ENCODE data around the gene NTM.

The NTM gene

DNA sequence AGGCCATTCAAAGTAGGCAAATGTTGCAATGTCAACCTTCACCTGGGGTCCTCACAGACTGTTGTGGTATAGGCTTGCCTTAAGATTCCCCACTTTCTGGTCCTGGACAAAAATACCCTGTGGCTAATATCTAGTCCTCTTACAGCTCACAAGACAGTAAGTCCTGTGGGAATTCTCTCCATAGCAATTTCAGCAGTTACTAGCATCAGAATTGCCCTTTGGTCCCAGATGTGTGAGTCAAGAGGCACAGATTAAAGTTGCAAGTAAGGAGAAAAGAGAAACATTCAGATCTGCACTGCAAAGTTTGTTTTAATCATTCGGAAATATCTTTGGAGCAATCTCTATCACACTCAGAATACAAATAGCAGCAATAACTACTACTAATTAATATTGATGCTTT, 420.2 kb downstream of the NTM start:
- H3K9ac ChIP-seq (ENCODE audit: low read length in 2 of 2) = no peak overlapping the region
- H3K27ac ChIP-seq (ENCODE audit: low read length) = no peak overlapping the region
- H3K36me3 ChIP-seq (ENCODE audit: control insufficient read depth in 2 of 2, insufficient read depth in 2 of 2, low read length in 2 of 2) = no peaks in the 10 kb centered on the region
- H3K9me3 ChIP-seq (ENCODE audit: control insufficient read depth in 2 of 2, low read length in 2 of 2) = no peaks in the 10 kb centered on the region
- H3K4me3 ChIP-seq (ENCODE audit: low read length in 2 of 2) = no peak overlapping the region
- no peaks in the 10 kb centered on the region for H3K27me3 ChIP-seq (ENCODE audit: control insufficient read depth in 1 of 2, insufficient read depth in 2 of 2, low read length in 2 of 2)
- H3K4me1 ChIP-seq (ENCODE audit: control insufficient read depth, insufficient read depth, low read length) = no peaks in the 10 kb centered on the region

- no peaks in the 10 kb centered on the region for H3K27me3 ChIP-seq (ENCODE audit: control insufficient read depth in 1 of 2, insufficient read depth in 2 of 2, low read length in 2 of 2)
- H3K27ac ChIP-seq (ENCODE audit: low read length) = no peak overlapping the region
- no peaks in the 10 kb centered on the region for H3K4me1 ChIP-seq (ENCODE audit: control insufficient read depth, insufficient read depth, low read length)
- no peak overlapping the region for H3K4me3 ChIP-seq (ENCODE audit: low read length in 2 of 2)
- no peak overlapping the region for H3K9ac ChIP-seq (ENCODE audit: low read length in 2 of 2)
- H3K36me3 ChIP-seq (ENCODE audit: control insufficient read depth in 2 of 2, insufficient read depth in 2 of 2, low read length in 2 of 2) = no peaks in the 10 kb centered on the region
- H3K9me3 ChIP-seq (ENCODE audit: control insufficient read depth in 2 of 2, low read length in 2 of 2) = no peaks in the 10 kb centered on the region
Observed at GRCh38 chr11:131792243-131792642, 421.8 kb downstream of the NTM start.

DNA sequence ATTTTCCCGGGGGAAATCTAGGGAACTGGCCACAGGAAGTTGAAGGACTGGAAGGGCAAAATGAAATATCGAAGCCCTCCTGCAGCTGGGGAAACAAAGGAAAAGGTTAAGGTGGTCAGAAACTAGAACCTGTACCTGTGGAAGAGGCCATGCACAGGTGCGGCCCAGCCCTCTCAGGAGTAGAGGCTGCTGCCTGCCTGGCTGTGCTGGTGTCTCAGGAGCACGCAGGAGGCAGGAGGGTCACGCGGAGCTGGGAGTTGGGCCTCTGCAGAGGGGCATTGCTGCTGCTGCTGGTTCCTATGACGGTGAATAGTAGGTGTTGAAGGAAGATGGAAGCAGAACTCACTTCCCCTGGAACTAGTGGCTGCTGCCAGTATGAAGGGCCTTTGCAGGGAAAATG, 425.7 kb downstream of the NTM start:
- Histone ChIP-seq H3K36me3 (ENCODE audit: control insufficient read depth in 2 of 2, insufficient read depth in 2 of 2, low read length in 2 of 2) (no peaks in the 10 kb centered on the region), H3K27ac (ENCODE audit: low read length) (no peak overlapping the region), H3K9me3 (ENCODE audit: control insufficient read depth in 2 of 2, low read length in 2 of 2) (no peaks in the 10 kb centered on the region), H3K4me1 (ENCODE audit: control insufficient read depth, insufficient read depth, low read length) (no peaks in the 10 kb centered on the region), H3K4me3 (ENCODE audit: low read length in 2 of 2) (no peak overlapping the region), H3K9ac (ENCODE audit: low read length in 2 of 2) (no peak overlapping the region), H3K27me3 (ENCODE audit: control insufficient read depth in 1 of 2, insufficient read depth in 2 of 2, low read length in 2 of 2) (no peaks in the 10 kb centered on the region)

GRCh38 chr11:131796541-131796940, 426.1 kb downstream of the NTM start:
- Histone ChIP-seq H3K4me3 (ENCODE audit: low read length in 2 of 2) (no peak overlapping the region), H3K9ac (ENCODE audit: low read length in 2 of 2) (no peak overlapping the region), H3K36me3 (ENCODE audit: control insufficient read depth in 2 of 2, insufficient read depth in 2 of 2, low read length in 2 of 2) (no peaks in the 10 kb centered on the region), H3K4me1 (ENCODE audit: control insufficient read depth, insufficient read depth, low read length) (no peaks in the 10 kb centered on the region), H3K9me3 (ENCODE audit: control insufficient read depth in 2 of 2, low read length in 2 of 2) (no peaks in the 10 kb centered on the region), H3K27me3 (ENCODE audit: control insufficient read depth in 1 of 2, insufficient read depth in 2 of 2, low read length in 2 of 2) (no peaks in the 10 kb centered on the region), H3K27ac (ENCODE audit: low read length) (no peak overlapping the region)

DNA sequence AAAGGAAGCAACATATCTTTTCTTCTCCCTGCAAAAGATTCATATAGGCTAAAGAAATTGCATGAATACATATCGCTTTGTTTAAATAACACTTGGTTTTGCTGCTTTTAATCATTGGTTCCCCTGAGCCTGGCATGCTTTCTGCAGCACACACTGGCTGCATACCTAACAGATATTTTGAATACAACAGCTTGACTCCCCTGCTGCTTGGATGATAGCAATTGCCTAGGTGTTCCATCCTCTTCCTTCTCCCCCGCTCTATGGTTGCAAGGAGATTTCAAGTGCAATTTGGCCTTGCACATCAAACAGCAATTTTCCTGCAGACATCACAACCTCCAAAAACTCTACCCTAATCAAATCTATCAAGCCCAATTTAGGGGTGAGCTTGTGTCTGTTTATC, 430.0 kb downstream of the NTM start:
- no peak overlapping the region for H3K27ac ChIP-seq (ENCODE audit: low read length)
- no peaks in the 10 kb centered on the region for H3K36me3 ChIP-seq (ENCODE audit: control insufficient read depth in 2 of 2, insufficient read depth in 2 of 2, low read length in 2 of 2)
- H3K4me3 ChIP-seq (ENCODE audit: low read length in 2 of 2) = no peak overlapping the region
- peaks cover 0 to 4% of the 10 kb centered on the region in 2 donors for H3K27me3 ChIP-seq (ENCODE audit: control insufficient read depth in 1 of 2, insufficient read depth in 2 of 2, low read length in 2 of 2)
- no peaks in the 10 kb centered on the region for H3K4me1 ChIP-seq (ENCODE audit: control insufficient read depth, insufficient read depth, low read length)
- no peak overlapping the region for H3K9ac ChIP-seq (ENCODE audit: low read length in 2 of 2)
- no peaks in the 10 kb centered on the region for H3K9me3 ChIP-seq (ENCODE audit: control insufficient read depth in 2 of 2, low read length in 2 of 2)

DNA sequence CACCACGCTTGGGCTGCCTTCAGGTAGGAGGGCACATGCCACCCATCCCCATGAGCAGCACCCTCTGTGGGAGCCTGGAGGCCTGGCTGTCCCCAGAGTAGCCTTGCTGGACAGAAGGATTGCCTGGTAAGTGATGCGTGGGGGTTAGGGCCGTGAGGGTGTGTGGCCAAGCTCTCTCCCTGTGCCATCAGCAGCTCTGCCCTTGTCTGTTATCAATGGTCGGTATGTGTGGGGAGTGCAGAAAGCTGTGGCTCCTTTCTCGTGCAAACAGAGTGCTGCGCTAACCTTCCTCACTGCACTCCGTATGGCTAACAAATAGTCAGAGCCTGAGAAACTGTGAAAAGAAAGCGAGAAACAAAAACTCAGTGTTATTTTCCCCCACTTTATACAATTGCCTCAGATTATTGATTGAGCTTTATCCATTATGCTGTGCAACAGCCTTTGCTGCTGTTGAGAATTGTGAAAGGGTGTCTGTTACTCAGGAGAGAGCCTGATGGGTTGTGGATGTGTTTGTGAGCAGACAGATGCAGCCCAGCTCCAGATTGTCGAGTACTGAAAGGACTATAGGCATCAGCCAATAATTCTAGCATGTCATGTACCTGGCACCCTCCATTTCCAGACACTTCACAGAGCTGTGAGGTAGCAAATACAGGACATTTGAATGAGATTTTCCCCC, 432.2 kb downstream of the NTM start:
- peaks cover 0 to 4% of the 10 kb centered on the region in 2 donors for H3K27me3 ChIP-seq (ENCODE audit: control insufficient read depth in 1 of 2, insufficient read depth in 2 of 2, low read length in 2 of 2)
- H3K36me3 ChIP-seq (ENCODE audit: control insufficient read depth in 2 of 2, insufficient read depth in 2 of 2, low read length in 2 of 2) = no peaks in the 10 kb centered on the region
- H3K9ac ChIP-seq (ENCODE audit: low read length in 2 of 2) = no peak overlapping the region
- no peak overlapping the region for H3K4me3 ChIP-seq (ENCODE audit: low read length in 2 of 2)
- no peaks in the 10 kb centered on the region for H3K9me3 ChIP-seq (ENCODE audit: control insufficient read depth in 2 of 2, low read length in 2 of 2)
- no peak overlapping the region for H3K27ac ChIP-seq (ENCODE audit: low read length)
- no peaks in the 10 kb centered on the region for H3K4me1 ChIP-seq (ENCODE audit: control insufficient read depth, insufficient read depth, low read length)

GRCh38 chr11:131807876-131808275, 437.5 kb downstream of the NTM start:
- no peaks in the 10 kb centered on the region for H3K4me1 ChIP-seq (ENCODE audit: control insufficient read depth, insufficient read depth, low read length)
- no peaks in the 10 kb centered on the region for H3K36me3 ChIP-seq (ENCODE audit: control insufficient read depth in 2 of 2, insufficient read depth in 2 of 2, low read length in 2 of 2)
- peaks cover 0 to 7% of the 10 kb centered on the region in 2 donors for H3K27me3 ChIP-seq (ENCODE audit: control insufficient read depth in 1 of 2, insufficient read depth in 2 of 2, low read length in 2 of 2)
- no peak overlapping the region for H3K9ac ChIP-seq (ENCODE audit: low read length in 2 of 2)
- no peak overlapping the region for H3K27ac ChIP-seq (ENCODE audit: low read length)
- no peaks in the 10 kb centered on the region for H3K9me3 ChIP-seq (ENCODE audit: control insufficient read depth in 2 of 2, low read length in 2 of 2)
- H3K4me3 ChIP-seq (ENCODE audit: low read length in 2 of 2) = no peak overlapping the region

GRCh38 chr11:131808470-131808869, 438.1 kb downstream of the NTM start:
- H3K4me3 ChIP-seq (ENCODE audit: low read length in 2 of 2) = no peak overlapping the region
- H3K27ac ChIP-seq (ENCODE audit: low read length) = no peak overlapping the region
- no peaks in the 10 kb centered on the region for H3K9me3 ChIP-seq (ENCODE audit: control insufficient read depth in 2 of 2, low read length in 2 of 2)
- peaks cover 0 to 7% of the 10 kb centered on the region in 2 donors for H3K27me3 ChIP-seq (ENCODE audit: control insufficient read depth in 1 of 2, insufficient read depth in 2 of 2, low read length in 2 of 2)
- H3K36me3 ChIP-seq (ENCODE audit: control insufficient read depth in 2 of 2, insufficient read depth in 2 of 2, low read length in 2 of 2) = no peaks in the 10 kb centered on the region
- H3K9ac ChIP-seq (ENCODE audit: low read length in 2 of 2) = no peak overlapping the region
- H3K4me1 ChIP-seq (ENCODE audit: control insufficient read depth, insufficient read depth, low read length) = no peaks in the 10 kb centered on the region

DNA sequence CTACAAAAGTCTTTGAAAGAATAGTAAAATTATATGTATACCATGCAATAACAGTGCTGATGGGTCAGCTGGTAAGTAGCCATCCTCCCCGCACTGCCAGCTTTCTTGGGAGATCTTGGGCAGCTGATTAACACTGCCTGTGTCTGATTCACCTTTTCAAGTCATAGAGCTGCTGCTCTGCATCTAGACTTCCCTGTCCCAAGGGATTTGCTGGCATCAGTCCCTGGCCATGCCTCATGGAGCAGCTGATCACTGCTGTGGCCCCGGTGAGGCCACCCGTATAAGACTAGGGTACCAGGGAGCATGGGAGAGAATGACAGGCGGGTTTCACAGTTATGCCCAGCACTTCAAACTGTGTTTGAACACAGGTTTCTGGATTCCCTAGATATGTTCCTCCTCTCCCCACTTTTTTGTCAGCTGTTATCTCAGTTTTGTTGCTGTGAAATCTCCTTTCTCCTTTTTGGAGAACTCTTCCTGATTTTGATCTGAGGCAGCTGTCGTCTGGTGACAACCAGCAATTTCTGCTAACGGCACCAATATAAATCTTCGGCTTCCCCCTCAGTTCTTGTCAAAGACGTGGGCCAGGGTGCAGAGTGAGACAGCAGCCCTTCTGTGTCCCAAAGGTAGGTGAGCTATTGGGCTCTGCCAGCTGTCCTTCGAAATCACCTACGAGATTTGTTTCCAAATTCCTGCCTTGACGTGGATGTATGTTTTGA, 438.9 kb downstream of the NTM start:
- H3K27me3 ChIP-seq (ENCODE audit: control insufficient read depth in 1 of 2, insufficient read depth in 2 of 2, low read length in 2 of 2) = peaks cover 0 to 7% of the 10 kb centered on the region in 2 donors
- no peaks in the 10 kb centered on the region for H3K9me3 ChIP-seq (ENCODE audit: control insufficient read depth in 2 of 2, low read length in 2 of 2)
- H3K9ac ChIP-seq (ENCODE audit: low read length in 2 of 2) = no peak overlapping the region
- no peak overlapping the region for H3K27ac ChIP-seq (ENCODE audit: low read length)
- no peaks in the 10 kb centered on the region for H3K36me3 ChIP-seq (ENCODE audit: control insufficient read depth in 2 of 2, insufficient read depth in 2 of 2, low read length in 2 of 2)
- no peak overlapping the region for H3K4me3 ChIP-seq (ENCODE audit: low read length in 2 of 2)
- no peaks in the 10 kb centered on the region for H3K4me1 ChIP-seq (ENCODE audit: control insufficient read depth, insufficient read depth, low read length)

DNA sequence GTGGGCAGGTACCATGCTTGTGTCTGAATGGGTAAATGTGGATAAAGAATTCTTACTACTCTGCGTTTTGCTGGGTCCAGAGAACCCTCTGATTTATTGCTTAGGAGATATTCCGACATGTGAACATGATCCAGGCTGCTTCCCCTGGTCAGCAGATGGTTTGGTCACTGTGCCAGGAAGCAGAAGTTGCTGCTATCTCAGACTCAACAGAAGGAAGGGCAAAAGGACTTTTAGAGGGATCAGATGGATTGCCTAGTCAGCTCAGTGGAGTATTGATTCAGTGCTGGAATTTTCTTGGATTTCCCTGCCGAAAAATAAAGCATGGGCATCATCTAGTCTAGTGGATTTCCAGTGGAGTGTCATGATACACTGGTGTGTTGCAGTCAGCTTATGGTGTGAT, 440.1 kb downstream of the NTM start:
- no peak overlapping the region for H3K9ac ChIP-seq (ENCODE audit: low read length in 2 of 2)
- no peak overlapping the region for H3K4me3 ChIP-seq (ENCODE audit: low read length in 2 of 2)
- no peak overlapping the region for H3K27ac ChIP-seq (ENCODE audit: low read length)
- no peaks in the 10 kb centered on the region for H3K4me1 ChIP-seq (ENCODE audit: control insufficient read depth, insufficient read depth, low read length)
- H3K36me3 ChIP-seq (ENCODE audit: control insufficient read depth in 2 of 2, insufficient read depth in 2 of 2, low read length in 2 of 2) = no peaks in the 10 kb centered on the region
- peaks cover 0 to 7% of the 10 kb centered on the region in 2 donors for H3K27me3 ChIP-seq (ENCODE audit: control insufficient read depth in 1 of 2, insufficient read depth in 2 of 2, low read length in 2 of 2)
- H3K9me3 ChIP-seq (ENCODE audit: control insufficient read depth in 2 of 2, low read length in 2 of 2) = no peaks in the 10 kb centered on the region

DNA sequence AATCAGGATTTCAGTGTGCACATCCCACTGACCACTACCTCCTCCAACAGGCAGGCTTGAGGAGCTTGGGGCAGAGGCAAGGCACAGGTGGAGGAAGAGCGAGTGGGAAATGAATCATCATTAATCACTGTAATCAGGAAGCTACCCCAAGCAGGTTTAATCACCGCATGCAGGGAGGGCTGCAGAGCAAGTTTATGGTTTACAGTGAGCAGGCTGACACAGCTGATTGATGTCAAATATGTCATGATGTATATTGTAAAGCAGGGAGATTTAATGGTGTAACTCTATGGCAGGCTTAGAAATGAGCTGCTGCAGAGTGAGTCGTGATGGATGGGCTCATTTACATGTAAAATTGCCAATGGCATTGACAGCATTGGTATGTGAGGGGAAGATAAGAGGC, 441.0 kb downstream of the NTM start:
- H3K9ac ChIP-seq (ENCODE audit: low read length in 2 of 2) = no peak overlapping the region
- peaks cover 0 to 7% of the 10 kb centered on the region in 2 donors for H3K27me3 ChIP-seq (ENCODE audit: control insufficient read depth in 1 of 2, insufficient read depth in 2 of 2, low read length in 2 of 2)
- H3K4me1 ChIP-seq (ENCODE audit: control insufficient read depth, insufficient read depth, low read length) = no peaks in the 10 kb centered on the region
- H3K4me3 ChIP-seq (ENCODE audit: low read length in 2 of 2) = no peak overlapping the region
- no peak overlapping the region for H3K27ac ChIP-seq (ENCODE audit: low read length)
- H3K9me3 ChIP-seq (ENCODE audit: control insufficient read depth in 2 of 2, low read length in 2 of 2) = no peaks in the 10 kb centered on the region
- no peaks in the 10 kb centered on the region for H3K36me3 ChIP-seq (ENCODE audit: control insufficient read depth in 2 of 2, insufficient read depth in 2 of 2, low read length in 2 of 2)
